ENCODE data around the gene DSTYK. TPM values are rescaled to one million over a fixed set of nuclear protein-coding genes. Genes with fewer than 3 reads are reported as not detected.

DSTYK gene
- polyA plus RNA-seq, 1 donor from 2014 or later, result 12.1 TPM

DNA sequence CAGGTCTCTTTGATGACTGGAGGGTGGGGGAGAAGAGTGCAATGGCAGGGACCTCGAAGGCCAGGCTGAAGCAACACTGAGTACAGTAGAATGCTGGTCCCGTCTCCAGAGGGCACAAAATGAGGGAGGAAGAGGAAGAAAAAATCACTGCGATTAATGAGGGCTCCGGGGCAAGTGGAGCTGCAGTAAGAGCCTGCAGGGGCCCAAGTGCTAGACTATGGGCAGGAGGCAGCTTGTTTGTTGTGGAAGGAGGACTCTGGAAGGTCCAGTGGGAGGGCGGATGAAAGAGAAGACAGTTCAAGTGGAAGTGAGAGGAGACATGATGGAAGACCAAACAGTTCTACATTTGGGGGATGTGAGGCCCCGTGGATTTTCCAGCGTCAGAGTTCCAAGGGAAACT is 33.6 kb upstream of the DSTYK start:
- no peak overlapping the region for H3K9ac ChIP-seq (ENCODE audit: low read length)
- H3K36me3 ChIP-seq (ENCODE audit: insufficient read depth, low read length), result no peaks in the 10 kb centered on the region
- H4K20me1 ChIP-seq (ENCODE audit: insufficient read depth), result no peaks in the 10 kb centered on the region
- no peak overlapping the region for H2AFZ ChIP-seq (ENCODE audit: low read depth, low read length)
- no peaks in the 10 kb centered on the region for H3K9me2 ChIP-seq (ENCODE audit: insufficient read depth, low read length)
- no peaks in the 10 kb centered on the region for H3K79me2 ChIP-seq (replicated peaks; ENCODE audit: insufficient read depth, low read length)
- TF ChIP-seq POLR2AphosphoS5 (IDR thresholded peaks at IDR 0.05), result no peak
- TF ChIP-seq TAF1 (IDR thresholded peaks at IDR 0.05; ENCODE audit: low read depth), result no peak
- no peak for TF ChIP-seq MXI1 (conservative IDR thresholded peaks at IDR 0.05; ENCODE audit: poor library complexity, severe bottlenecking)
- TF ChIP-seq, protein P1, sequence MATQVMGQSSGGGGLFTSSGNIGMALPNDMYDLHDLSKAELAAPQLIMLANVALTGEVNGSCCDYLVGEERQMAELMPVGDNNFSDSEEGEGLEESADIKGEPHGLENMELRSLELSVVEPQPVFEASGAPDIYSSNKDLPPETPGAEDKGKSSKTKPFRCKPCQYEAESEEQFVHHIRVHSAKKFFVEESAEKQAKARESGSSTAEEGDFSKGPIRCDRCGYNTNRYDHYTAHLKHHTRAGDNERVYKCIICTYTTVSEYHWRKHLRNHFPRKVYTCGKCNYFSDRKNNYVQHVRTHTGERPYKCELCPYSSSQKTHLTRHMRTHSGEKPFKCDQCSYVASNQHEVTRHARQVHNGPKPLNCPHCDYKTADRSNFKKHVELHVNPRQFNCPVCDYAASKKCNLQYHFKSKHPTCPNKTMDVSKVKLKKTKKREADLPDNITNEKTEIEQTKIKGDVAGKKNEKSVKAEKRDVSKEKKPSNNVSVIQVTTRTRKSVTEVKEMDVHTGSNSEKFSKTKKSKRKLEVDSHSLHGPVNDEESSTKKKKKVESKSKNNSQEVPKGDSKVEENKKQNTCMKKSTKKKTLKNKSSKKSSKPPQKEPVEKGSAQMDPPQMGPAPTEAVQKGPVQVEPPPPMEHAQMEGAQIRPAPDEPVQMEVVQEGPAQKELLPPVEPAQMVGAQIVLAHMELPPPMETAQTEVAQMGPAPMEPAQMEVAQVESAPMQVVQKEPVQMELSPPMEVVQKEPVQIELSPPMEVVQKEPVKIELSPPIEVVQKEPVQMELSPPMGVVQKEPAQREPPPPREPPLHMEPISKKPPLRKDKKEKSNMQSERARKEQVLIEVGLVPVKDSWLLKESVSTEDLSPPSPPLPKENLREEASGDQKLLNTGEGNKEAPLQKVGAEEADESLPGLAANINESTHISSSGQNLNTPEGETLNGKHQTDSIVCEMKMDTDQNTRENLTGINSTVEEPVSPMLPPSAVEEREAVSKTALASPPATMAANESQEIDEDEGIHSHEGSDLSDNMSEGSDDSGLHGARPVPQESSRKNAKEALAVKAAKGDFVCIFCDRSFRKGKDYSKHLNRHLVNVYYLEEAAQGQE (IDR thresholded peaks at IDR 0.05; ENCODE audit: borderline replicate concordance), result no peak
- TF ChIP-seq SMC3 (conservative IDR thresholded peaks at IDR 0.05; ENCODE audit: poor library complexity), result no peak
- no peak for TF ChIP-seq EZH2 (IDR thresholded peaks at IDR 0.05; ENCODE audit: borderline replicate concordance, insufficient read depth, low read length, poor library complexity, severe bottlenecking)
- no peak for TF ChIP-seq EP300 (conservative IDR thresholded peaks at IDR 0.05; ENCODE audit: poor library complexity, severe bottlenecking)
- H3K27ac ChIP-seq (ENCODE audit: low read length), result no peak overlapping the region
- H3K4me3 ChIP-seq (ENCODE audit: low read length), result no peak overlapping the region
- no peaks in the 10 kb centered on the region for H3K9me3 ChIP-seq (ENCODE audit: low read length)
- no peaks in the 10 kb centered on the region for H3K27me3 ChIP-seq (ENCODE audit: insufficient read depth, low read depth, low read length)
- no peaks in the 10 kb centered on the region for H3F3A ChIP-seq (ENCODE audit: insufficient read depth, low read length, poor library complexity, severe bottlenecking)
- no peak overlapping the region for H3K4me2 ChIP-seq (ENCODE audit: low read length)

DNA sequence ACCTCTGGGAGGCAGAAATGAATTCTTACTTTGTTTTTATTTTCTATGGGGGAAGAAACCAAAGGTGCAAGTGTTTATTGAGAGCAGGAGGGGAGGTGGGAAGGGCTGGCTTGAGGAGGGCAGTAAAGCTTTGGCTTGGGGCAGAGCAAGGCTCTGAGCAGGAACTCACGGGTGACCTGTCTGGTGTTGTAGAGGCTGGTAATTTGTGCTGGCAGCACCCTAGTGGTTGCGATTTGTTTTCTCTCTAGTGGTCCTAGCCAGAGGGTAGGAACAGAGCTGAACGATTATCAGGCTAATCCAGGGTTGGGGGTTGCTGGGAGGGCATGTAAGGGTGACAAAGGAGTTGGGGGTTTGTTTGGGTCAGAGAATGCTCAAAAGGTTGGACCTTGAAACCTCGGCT is 32.9 kb upstream of the DSTYK start:
- H3K9ac ChIP-seq (ENCODE audit: low read length), result no peak overlapping the region

More for the DNA sequence above, 32.9 kb upstream of the DSTYK start:
- Histone ChIP-seq H3K27me3 (ENCODE audit: insufficient read depth, low read depth, low read length) (no peaks in the 10 kb centered on the region), H3K9me3 (ENCODE audit: low read length) (no peaks in the 10 kb centered on the region), H4K20me1 (ENCODE audit: insufficient read depth) (no peaks in the 10 kb centered on the region), H3K79me2 (replicated peaks; ENCODE audit: insufficient read depth, low read length) (no peaks in the 10 kb centered on the region), H2AFZ (ENCODE audit: low read depth, low read length) (no peak overlapping the region), H3K36me3 (ENCODE audit: insufficient read depth, low read length) (no peaks in the 10 kb centered on the region), H3K4me2 (ENCODE audit: low read length) (no peak overlapping the region), H3F3A (ENCODE audit: insufficient read depth, low read length, poor library complexity, severe bottlenecking) (no peaks in the 10 kb centered on the region), H3K9me2 (ENCODE audit: insufficient read depth, low read length) (no peaks in the 10 kb centered on the region), H3K27ac (ENCODE audit: low read length) (no peak overlapping the region), H3K4me3 (ENCODE audit: low read length) (no peak overlapping the region)
- no peak for TF ChIP-seq POLR2AphosphoS5 (IDR thresholded peaks at IDR 0.05)
- TF ChIP-seq, protein P2, sequence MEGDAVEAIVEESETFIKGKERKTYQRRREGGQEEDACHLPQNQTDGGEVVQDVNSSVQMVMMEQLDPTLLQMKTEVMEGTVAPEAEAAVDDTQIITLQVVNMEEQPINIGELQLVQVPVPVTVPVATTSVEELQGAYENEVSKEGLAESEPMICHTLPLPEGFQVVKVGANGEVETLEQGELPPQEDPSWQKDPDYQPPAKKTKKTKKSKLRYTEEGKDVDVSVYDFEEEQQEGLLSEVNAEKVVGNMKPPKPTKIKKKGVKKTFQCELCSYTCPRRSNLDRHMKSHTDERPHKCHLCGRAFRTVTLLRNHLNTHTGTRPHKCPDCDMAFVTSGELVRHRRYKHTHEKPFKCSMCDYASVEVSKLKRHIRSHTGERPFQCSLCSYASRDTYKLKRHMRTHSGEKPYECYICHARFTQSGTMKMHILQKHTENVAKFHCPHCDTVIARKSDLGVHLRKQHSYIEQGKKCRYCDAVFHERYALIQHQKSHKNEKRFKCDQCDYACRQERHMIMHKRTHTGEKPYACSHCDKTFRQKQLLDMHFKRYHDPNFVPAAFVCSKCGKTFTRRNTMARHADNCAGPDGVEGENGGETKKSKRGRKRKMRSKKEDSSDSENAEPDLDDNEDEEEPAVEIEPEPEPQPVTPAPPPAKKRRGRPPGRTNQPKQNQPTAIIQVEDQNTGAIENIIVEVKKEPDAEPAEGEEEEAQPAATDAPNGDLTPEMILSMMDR (IDR thresholded peaks at IDR 0.05; ENCODE audit: poor library complexity, severe bottlenecking), result no peak
- TF ChIP-seq EZH2 (IDR thresholded peaks at IDR 0.05; ENCODE audit: borderline replicate concordance, insufficient read depth, low read length, poor library complexity, severe bottlenecking), result no peak
- TF ChIP-seq RAD21 (conservative IDR thresholded peaks at IDR 0.05), result no peak
- TF ChIP-seq, protein P1 (IDR thresholded peaks at IDR 0.05; ENCODE audit: borderline replicate concordance), result no peak
- TF ChIP-seq TAF1 (IDR thresholded peaks at IDR 0.05; ENCODE audit: low read depth), result no peak
- no peak for TF ChIP-seq SMC3 (conservative IDR thresholded peaks at IDR 0.05; ENCODE audit: poor library complexity)
- no peak for TF ChIP-seq EP300 (conservative IDR thresholded peaks at IDR 0.05; ENCODE audit: poor library complexity, severe bottlenecking)
- no peak for TF ChIP-seq MXI1 (conservative IDR thresholded peaks at IDR 0.05; ENCODE audit: poor library complexity, severe bottlenecking)

All from neural cell (in vitro differentiated cells).